ENCODE results near the gene ELMOD2.

DNA sequence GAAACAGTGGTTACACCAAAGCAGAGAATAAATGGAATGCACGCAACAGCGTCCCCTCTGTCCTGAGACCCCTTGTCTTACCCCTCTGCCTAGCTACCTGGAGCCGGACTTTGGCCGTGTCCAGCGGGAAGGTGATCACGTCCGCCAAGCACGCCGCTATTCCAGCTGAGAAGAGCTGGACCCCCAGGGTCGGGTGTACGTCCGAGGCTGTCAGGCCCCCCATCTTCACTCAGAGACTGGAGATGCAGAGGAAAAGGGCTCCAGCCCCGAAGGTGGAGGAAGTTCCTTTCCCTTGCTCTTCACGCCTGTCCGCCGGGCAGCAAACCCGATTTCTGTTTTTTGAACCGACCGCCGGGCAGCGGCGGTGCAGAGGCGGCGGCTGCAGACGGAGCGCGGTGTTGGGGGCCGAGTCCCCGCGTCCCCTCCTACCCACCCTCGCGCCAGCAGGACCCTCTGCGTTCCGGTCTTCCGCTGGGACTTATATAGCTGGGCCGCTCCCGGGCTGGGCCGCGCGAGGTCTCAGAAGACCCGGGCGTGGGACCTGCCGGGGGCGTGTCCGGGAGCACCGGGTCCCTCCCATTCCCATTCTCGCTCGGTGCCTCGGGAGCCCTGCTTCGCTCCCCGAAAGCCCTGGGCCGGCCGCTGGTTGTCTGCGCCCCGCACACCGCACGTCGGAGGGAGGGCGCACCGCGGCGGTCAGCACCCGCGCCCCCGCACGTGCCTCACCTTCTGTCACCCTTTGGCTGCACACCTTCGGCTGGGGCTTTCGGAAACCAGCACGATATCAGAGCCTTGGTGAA is 44.7 kb downstream of the ELMOD2 start, which contains the start of gene UCP1:
- TF ChIP-seq, protein P1, sequence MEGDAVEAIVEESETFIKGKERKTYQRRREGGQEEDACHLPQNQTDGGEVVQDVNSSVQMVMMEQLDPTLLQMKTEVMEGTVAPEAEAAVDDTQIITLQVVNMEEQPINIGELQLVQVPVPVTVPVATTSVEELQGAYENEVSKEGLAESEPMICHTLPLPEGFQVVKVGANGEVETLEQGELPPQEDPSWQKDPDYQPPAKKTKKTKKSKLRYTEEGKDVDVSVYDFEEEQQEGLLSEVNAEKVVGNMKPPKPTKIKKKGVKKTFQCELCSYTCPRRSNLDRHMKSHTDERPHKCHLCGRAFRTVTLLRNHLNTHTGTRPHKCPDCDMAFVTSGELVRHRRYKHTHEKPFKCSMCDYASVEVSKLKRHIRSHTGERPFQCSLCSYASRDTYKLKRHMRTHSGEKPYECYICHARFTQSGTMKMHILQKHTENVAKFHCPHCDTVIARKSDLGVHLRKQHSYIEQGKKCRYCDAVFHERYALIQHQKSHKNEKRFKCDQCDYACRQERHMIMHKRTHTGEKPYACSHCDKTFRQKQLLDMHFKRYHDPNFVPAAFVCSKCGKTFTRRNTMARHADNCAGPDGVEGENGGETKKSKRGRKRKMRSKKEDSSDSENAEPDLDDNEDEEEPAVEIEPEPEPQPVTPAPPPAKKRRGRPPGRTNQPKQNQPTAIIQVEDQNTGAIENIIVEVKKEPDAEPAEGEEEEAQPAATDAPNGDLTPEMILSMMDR (conservative IDR thresholded peaks at IDR 0.05; ENCODE audit: low read depth, low read length): no peak
- TF ChIP-seq EZH2 (IDR thresholded peaks at IDR 0.05; ENCODE audit: borderline replicate concordance, low read depth, low read length, poor library complexity, severe bottlenecking): peak; percentile 81
